ENCODE data around the gene GPR132. TPM values are rescaled to one million over a fixed set of nuclear protein-coding genes. Genes with fewer than 3 reads are reported as not detected.

GPR132 gene
- total RNA-seq, 1 experiment from 2014 or later, result 0.10 TPM

- Histone ChIP-seq H3K79me2 (ENCODE audit: insufficient read depth, low read length) (peaks cover 48% of the 10 kb centered on the region), H3K9me2 (ENCODE audit: insufficient read depth) (no peaks in the 10 kb centered on the region), H3K36me3 (ENCODE audit: control insufficient read depth in 1 of 2, insufficient read depth in 2 of 2, low read length in 2 of 2) (peaks cover 0 to 11% of the 10 kb centered on the region in 2 experiments; a peak in 1 of 4 replicates), H2AFZ (ENCODE audit: low read depth, low read length, poor library complexity, severe bottlenecking) (no peak overlapping the region), H3K4me1 (ENCODE audit: control insufficient read depth in 1 of 2, insufficient read depth in 2 of 2, low read length in 2 of 2) (peaks cover 45 to 81% of the 10 kb centered on the region in 2 experiments), H3K27ac (ENCODE audit: low read depth, low read length) (peak overlapping the region; percentile 94; the same call in 1 of the 2 replicates), H3K4me3 (replicated peaks in 1 of 2; ENCODE audit: low read depth in 1 of 2, low read length in 2 of 2) (peak overlapping the region; percentile 74 to 82), H4K20me1 (ENCODE audit: insufficient read depth) (peaks cover 18% of the 10 kb centered on the region; the same call in 1 of the 2 replicates), H3K4me2 (ENCODE audit: low read length) (peak overlapping the region; percentile 94), H3K9ac (ENCODE audit: low read length) (peak overlapping the region; percentile 93), H3K9me3 (ENCODE audit: control insufficient read depth in 1 of 2, insufficient read depth in 1 of 2, low read depth in 1 of 2, low read length in 2 of 2) (no peaks in the 10 kb centered on the region), H3K27me3 (ENCODE audit: insufficient read depth, low read length) (no peaks in the 10 kb centered on the region)
- BruUV-seq (replicated peaks), result no TSS peak
- intact Hi-C loops (cut with micrococcal nuclease), result no loop called here
- ATAC-seq (no peak), DNase-seq (ENCODE audit: low read depth, low spot score) (no peak)
- ChIA-PET CTCF (interaction anchor here (2.6 kb wide), 1 partner anchor 23 kb away, joined by 13 read pairs; no protein-coding TSS in a partner anchor), POLR2A (no interaction called here), RAD21 (ENCODE audit: low non-redundant PET in 1 of 2, low total read pairs in 2 of 2, uncharacterized antibody in 2 of 2, unreplicated experiment in 2 of 2) (no interaction called here)
- TF ChIP-seq CEBPB (IDR thresholded peaks at IDR 0.05; ENCODE audit: low read depth) (no peak), ATF3 (IDR thresholded peaks at IDR 0.05) (no peak), RAD21 (IDR thresholded peaks at IDR 0.05; ENCODE audit: low read depth) (no peak), SRF (IDR thresholded peaks at IDR 0.05; ENCODE audit: low read depth) (no peak), ZBTB33 (IDR thresholded peaks at IDR 0.05; ENCODE audit: extremely low read depth, insufficient replicate concordance, low read length) (no peak), FOSL1 (IDR thresholded peaks at IDR 0.05; ENCODE audit: low read depth) (no peak), SP1 (IDR thresholded peaks at IDR 0.05; ENCODE audit: low read depth) (no peak)
Observed at GRCh38 chr14:105022276-105022670, 43.0 kb downstream of the GPR132 start.
